GM12878 (cell line): Measurements from ENCODE around the gene SOX4. TPM values are rescaled to one million over a fixed set of nuclear protein-coding genes. Genes with fewer than 3 reads are reported as not detected.
A peak's percentile ranks its signal among the peaks of the same experiment; 100 is the strongest.

Experiments
- ATAC-seq: fragments of 200-7000 bp; cut with Tn5 transposase; 3 replicates; pipeline ENCODE4 v1.9.1; 2020; ENCODE audit warnings: mild to moderate bottlenecking, moderate library complexity
- BruUV-seq: library from RNA; stranded (reverse); fragments of 400-500 nt; replicated peaks from 2 replicates; lab custom pipeline; 2021; lab: Mats Ljungman, UMichigan
- CTCF ChIA-PET: fragments of 300-600 bp; sonication (Branson Sonifier 250); formaldehyde crosslinking; extraction: SDS; loops from one replicate; lab custom pipeline; 2021; ENCODE audit warnings: inconsistent platforms; lab: Yijun Ruan, JAX
- POLR2A ChIA-PET: fragments of 350-600 bp; formaldehyde crosslinking; extraction: SDS; loops from one replicate; lab custom pipeline; 2021; ENCODE audit warnings: inconsistent platforms; lab: Charles Lee
- RAD21 ChIA-PET: fragments of 300-600 bp; sonication (Branson Sonifier 250); formaldehyde crosslinking; loops from one replicate; lab custom pipeline; 2023; ENCODE audit warnings: antibody characterized with exemption; ENCODE audit not compliant: unreplicated experiment; lab: Charles Lee
- SMC1A ChIA-PET: fragments of 300-600 bp; sonication (Branson Sonifier 250); formaldehyde crosslinking; loops from one replicate; lab custom pipeline; 2023; ENCODE audit not compliant: unreplicated experiment, uncharacterized antibody; lab: Charles Lee
- DNase-seq: peaks from one replicate; pipeline ENCODE4 v3.0.0-alpha.2; 2011; ENCODE audit warnings: low read depth, low spot score
- FAIRE-seq: peaks from 3 replicates; lab custom pipeline; 2011; peaks lifted over from hg19 to GRCh38; lab: Jason Lieb, UNC
- H2AFZ ChIP-seq: 2 replicates; pipeline ENCODE4 v1.6.0; 2011; ENCODE audit warnings: low read depth, low read length, control low read depth; ENCODE audit not compliant: control insufficient read depth
- H3K27ac ChIP-seq: 2 replicates; pipeline ENCODE4 v1.5.1; 2011; ENCODE audit warnings: control low read depth; ENCODE audit not compliant: control insufficient read depth, insufficient read depth
- H3K27me3 ChIP-seq, 2 experiments: replicated peaks in 1 of 2; 2 replicates each; pipeline versions ENCODE4 v1.6.0 to v1.6.1; 2011; ENCODE audit warnings: low read length in 1 of 2; ENCODE audit not compliant: control insufficient read depth in 2 of 2, insufficient read depth in 2 of 2
- H3K36me3 ChIP-seq, 2 experiments: 2 replicates each; pipeline ENCODE4 v1.5.1; 2011; ENCODE audit warnings: low read length in 1 of 2; ENCODE audit not compliant: control insufficient read depth in 2 of 2, insufficient read depth in 2 of 2
- H3K4me1 ChIP-seq: 2 replicates; pipeline ENCODE4 v1.6.1; 2011; ENCODE audit warnings: mild to moderate bottlenecking, low read length, moderate library complexity, mixed read lengths; ENCODE audit not compliant: control insufficient read depth, insufficient read depth
- H3K4me2 ChIP-seq: 2 replicates; pipeline ENCODE4 v1.6.0; 2011; ENCODE audit warnings: control low read depth; ENCODE audit not compliant: control insufficient read depth, insufficient read depth
- H3K4me3 ChIP-seq: fragments of 200-600 bp; sonication (generic); 2 replicates; pipeline ENCODE4 v1.5.1; 2016
- H3K79me2 ChIP-seq: 2 replicates; pipeline ENCODE4 v1.6.0; 2011; ENCODE audit warnings: low read length; ENCODE audit not compliant: control insufficient read depth, insufficient read depth
- H3K9ac ChIP-seq: 2 replicates; pipeline ENCODE4 v1.8.0; 2011; ENCODE audit warnings: low read length, control low read depth, mixed read lengths; ENCODE audit not compliant: control insufficient read depth, insufficient read depth
- H3K9me3 ChIP-seq: replicated peaks from 3 replicates; pipeline ENCODE4 v1.5.1; 2011; ENCODE audit warnings: mild to moderate bottlenecking, low read length; ENCODE audit not compliant: control insufficient read depth, insufficient read depth
- H4K20me1 ChIP-seq: 2 replicates; pipeline ENCODE4 v1.6.0; 2011; ENCODE audit not compliant: control insufficient read depth, insufficient read depth
- CTCF ChIP-seq, 3 experiments: IDR thresholded peaks in 2 of 3; conservative IDR thresholded peaks in 1 of 3; 2 replicates each; pipeline ENCODE4 v1.5.1; 2011; ENCODE audit warnings: low read depth in 3 of 3, low read length in 3 of 3, mild to moderate bottlenecking in 3 of 3, control low read depth in 2 of 3, moderate library complexity in 2 of 3, inconsistent platforms in 1 of 3, mixed read lengths in 1 of 3; ENCODE audit not compliant: control insufficient read depth in 2 of 3, insufficient read depth in 1 of 3; ENCODE audit errors: extremely low read depth in 1 of 3
- EED ChIP-seq: sonication (generic); IDR thresholded peaks from 2 replicates; pipeline ENCODE4 v1.6.1; 2016; ENCODE audit warnings: antibody characterized with exemption, low read depth
- ETV6 ChIP-seq, 2 experiments: fragments of 450-650 bp in 1 of 2; IDR thresholded peaks in 1 of 2; conservative IDR thresholded peaks in 1 of 2; 2 replicates each; pipeline ENCODE4 v1.6.1; 2014; ENCODE audit warnings: antibody characterized with exemption in 1 of 2, borderline replicate concordance in 1 of 2, low read depth in 1 of 2, mild to moderate bottlenecking in 1 of 2, moderate library complexity in 1 of 2
- IKZF2 ChIP-seq, 2 experiments: fragments of 450-650 bp; IDR thresholded peaks; 2 replicates each; pipeline ENCODE4 v1.6.1; 2017; ENCODE audit warnings: mild to moderate bottlenecking in 2 of 2, moderate library complexity in 2 of 2
- IRF4 ChIP-seq: IDR thresholded peaks from 2 replicates; pipeline ENCODE4 v1.6.1; 2011; ENCODE audit warnings: low read depth, low read length
- NR2F1 ChIP-seq: fragments of 450-650 bp; conservative IDR thresholded peaks from 2 replicates; pipeline ENCODE4 v1.6.1; 2017; ENCODE audit warnings: mild to moderate bottlenecking
- SMARCA5 ChIP-seq: fragments of 450-650 bp; IDR thresholded peaks from 2 replicates; pipeline ENCODE4 v1.6.1; 2017; ENCODE audit warnings: mild to moderate bottlenecking
- SMC3 ChIP-seq: IDR thresholded peaks from 2 replicates; pipeline ENCODE4 v1.6.1; 2011; ENCODE audit warnings: low read length, improper control_type of control experiment, borderline replicate concordance
- TCF12 ChIP-seq: IDR thresholded peaks from 2 replicates; pipeline ENCODE4 v1.6.1; 2011; ENCODE audit warnings: low read depth, mild to moderate bottlenecking, low read length
- YY1 ChIP-seq: IDR thresholded peaks from 2 replicates; pipeline ENCODE4 v1.6.1; 2011; ENCODE audit warnings: low read depth, mild to moderate bottlenecking, low read length
- ZNF24 ChIP-seq: fragments of 450-650 bp; IDR thresholded peaks from 2 replicates; pipeline ENCODE4 v1.6.1; 2017; ENCODE audit warnings: antibody characterized with exemption, mild to moderate bottlenecking
- ZNF687 ChIP-seq: fragments of 450-650 bp; IDR thresholded peaks from 2 replicates; pipeline ENCODE4 v1.6.1; 2017; ENCODE audit warnings: mild to moderate bottlenecking, moderate library complexity
- WGBS: methylation state at CpG from one replicate; pipeline ENCODE4 v1.1.6; 2016; ENCODE audit warnings: low lambda C conversion rate; ENCODE audit not compliant: insufficient replicate concordance, insufficient coverage; ENCODE audit errors: missing lambda C conversion rate; 5-methylcytosine and 5-hydroxymethylcytosine counted together
- in situ Hi-C: fragments of 300-500 bp; cut with MboI; formaldehyde crosslinking; loops from 9 replicates; pipeline ENCODE4 v1.14.3; 2018; ENCODE audit warnings: mixed read lengths
- intact Hi-C: fragments of 100-400 bp; cut with micrococcal nuclease; formaldehyde crosslinking; loops from one replicate; pipeline ENCODE4 v1.14.2; 2022; ENCODE audit not compliant: unreplicated experiment
- polyA plus RNA-seq, 11 experiments: library from polyadenylated mRNA; depleted of rRNA in 4 of 11; unstranded in 6 of 11; stranded (reverse) in 5 of 11; fragments of >200 nt; fragmentation: Nextera tagmentation in 4 of 11; fragmentation: Illumina TruSeq in 1 of 11; extraction: Ambion mirVana in 4 of 11; extraction: Trizol in 1 of 11; gene quantifications; 1 replicate in 1 of 11; 2 replicates in 10 of 11; pipeline versions ENCODE4 v1.2.1 to v1.2.3, GENCODE V29; 2011 to 2016; ENCODE audit warnings: inconsistent platforms in 2 of 11, missing spikeins in 2 of 11, low read depth in 1 of 11
- total RNA-seq, 4 experiments: library from RNA; depleted of rRNA in 3 of 4; stranded (reverse); fragments of >200 nt in 3 of 4; fragmentation: Illumina TruSeq in 1 of 4; extraction: Trizol in 1 of 4; gene quantifications; 2 replicates each; pipeline versions ENCODE4 v1.2.1 to v1.2.3, GENCODE V29; 2013 to 2021
- TF ChIP-seq, protein P1 (sequence below): fragments of 150-350 bp; IDR thresholded peaks from 2 replicates; pipeline ENCODE4 v1.6.1; 2014; ENCODE audit warnings: mild to moderate bottlenecking, low read depth, low read length

Gene SOX4
- total and polyA plus RNA-seq, 10 of the 15 experiments (the other 5 are each of a cell fraction or from before 2014, with no cell fraction given): 16.8 to 119 (median 26.5) TPM

DNA sequence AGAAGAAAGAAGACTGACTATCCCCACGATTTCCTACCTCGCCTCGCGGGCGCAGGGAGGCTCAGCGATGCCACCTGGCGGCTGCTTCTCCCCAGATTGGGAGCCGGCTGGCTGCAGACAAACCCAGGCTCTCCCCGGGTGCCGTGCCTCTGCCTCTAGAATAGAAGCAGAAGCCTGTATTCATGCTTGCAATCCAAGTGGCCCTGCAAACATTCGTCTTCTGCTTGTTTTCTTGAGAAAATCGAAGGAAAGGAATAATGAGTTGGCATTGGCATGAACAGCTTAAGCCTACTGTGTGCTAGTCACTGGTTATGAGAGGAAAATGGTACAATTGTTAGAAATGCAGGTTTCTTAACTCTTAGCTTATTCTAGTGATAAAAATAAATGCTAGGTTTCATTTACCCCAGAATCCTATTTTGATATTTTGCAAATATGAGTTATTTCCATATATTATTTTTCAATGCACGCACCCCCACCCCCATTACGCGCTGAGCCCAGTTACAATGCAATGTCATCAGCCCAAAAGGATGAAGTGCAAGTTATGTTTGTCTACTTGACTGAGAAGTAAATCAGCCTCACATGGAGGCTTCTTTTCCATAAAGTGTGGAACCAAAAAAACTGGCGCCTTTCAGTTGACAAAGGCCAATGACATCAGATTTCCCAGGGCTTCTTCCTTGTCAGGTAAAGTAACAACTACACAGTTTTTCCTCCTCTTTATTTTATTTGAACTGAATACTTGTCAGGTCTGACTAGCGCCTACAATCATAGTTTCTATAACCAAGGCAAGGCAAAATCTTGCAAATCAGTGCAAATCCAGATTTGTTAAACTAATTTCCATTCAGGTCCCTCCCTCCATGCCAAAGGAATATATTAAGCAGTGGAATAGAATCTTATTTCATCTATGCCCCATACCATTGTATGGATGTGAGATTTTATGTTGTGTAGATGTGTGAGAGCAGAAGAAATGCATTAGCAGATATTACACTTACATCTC lies 3.9 kb upstream of the SOX4 start:
- Histone ChIP-seq H3K27ac (peak overlapping the region; percentile 77; the same call in 1 of the 2 replicates), H3K9ac (peak overlapping the region; percentile 72; the same call in 1 of the 2 replicates), H3K4me1 (peaks cover 4% of the 10 kb centered on the region; the same call in 1 of the 2 replicates), H3K4me2 (peak overlapping the region; percentile 58), H2AFZ (peak overlapping the region; percentile 58), H3K27me3 (no peaks in the 10 kb centered on the region), H3K9me3 (no peaks in the 10 kb centered on the region), H4K20me1 (no peaks in the 10 kb centered on the region), H3K4me3 (peak overlapping the region; percentile 77), H3K36me3 (no peaks in the 10 kb centered on the region), H3K79me2 (peaks cover 6% of the 10 kb centered on the region)
- in situ Hi-C loops (loop anchor here (5.0 to 25.0 kb wide), 4 partner anchors 402 to 1027 kb away; no protein-coding TSS in a partner anchor), intact Hi-C loops (loop anchor here (1.0 to 10.0 kb wide), 10 partner anchors 257 to 1025 kb away; no protein-coding TSS in a partner anchor)
- FAIRE-seq: no peak
- WGBS: 19% methylated on average over 17 of the region's 17 CpGs
- peak; percentile 56 for ATAC-seq
- SMC1A ChIA-PET: interaction anchor here (0.6 to 4.0 kb wide), 23 partner anchors 8 to 1032 kb away, joined by 3 to 62 read pairs (median 4); no protein-coding TSS in a partner anchor
- CTCF ChIA-PET: interaction anchor here (0.6 to 9.5 kb wide), 27 partner anchors 9 to 1825 kb away, joined by 3 to 137 read pairs (median 3); no protein-coding TSS in a partner anchor
- BruUV-seq: no TSS peak
- DNase-seq: no peak
- POLR2A ChIA-PET: interaction anchor here (0.7 to 2.0 kb wide), 2 partner anchors 1022 to 1025 kb away, joined by 3 to 6 read pairs; no protein-coding TSS in a partner anchor
- RAD21 ChIA-PET: interaction anchor here (0.7 to 5.1 kb wide), 26 partner anchors 9 to 1824 kb away, joined by 3 to 83 read pairs (median 4); partner anchors contain the start of gene CDKAL1
- TF ChIP-seq, protein P1, sequence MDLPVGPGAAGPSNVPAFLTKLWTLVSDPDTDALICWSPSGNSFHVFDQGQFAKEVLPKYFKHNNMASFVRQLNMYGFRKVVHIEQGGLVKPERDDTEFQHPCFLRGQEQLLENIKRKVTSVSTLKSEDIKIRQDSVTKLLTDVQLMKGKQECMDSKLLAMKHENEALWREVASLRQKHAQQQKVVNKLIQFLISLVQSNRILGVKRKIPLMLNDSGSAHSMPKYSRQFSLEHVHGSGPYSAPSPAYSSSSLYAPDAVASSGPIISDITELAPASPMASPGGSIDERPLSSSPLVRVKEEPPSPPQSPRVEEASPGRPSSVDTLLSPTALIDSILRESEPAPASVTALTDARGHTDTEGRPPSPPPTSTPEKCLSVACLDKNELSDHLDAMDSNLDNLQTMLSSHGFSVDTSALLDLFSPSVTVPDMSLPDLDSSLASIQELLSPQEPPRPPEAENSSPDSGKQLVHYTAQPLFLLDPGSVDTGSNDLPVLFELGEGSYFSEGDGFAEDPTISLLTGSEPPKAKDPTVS: no peak
- TF ChIP-seq SMARCA5 (peak; percentile 95), EED (0 out of 2 replicates have a peak, but pooled peaks have one; percentile 36), YY1 (peak; percentile 77), TCF12 (0 out of 2 replicates have a peak, but pooled peaks have one; percentile 17), ZNF24 (0 out of 2 replicates have a peak, but pooled peaks have one; percentile 66), NR2F1 (0 out of 2 replicates have a peak, but pooled peaks have one; percentile 18), SMC3 (peak; percentile 98), CTCF (IDR thresholded peaks at IDR 0.05 in 2 of 3, conservative IDR thresholded peaks at IDR 0.05 in 1 of 3; ENCODE audit: control insufficient read depth in 2 of 3, extremely low read depth in 1 of 3, insufficient read depth in 1 of 3, low read depth in 3 of 3, low read length in 3 of 3) (peak; percentile 84 to 95 (median 93)), ZNF687 (0 out of 2 replicates have a peak, but pooled peaks have one; percentile 34), ETV6 (conservative IDR thresholded peaks at IDR 0.05 in 1 of 2, IDR thresholded peaks at IDR 0.05 in 1 of 2; ENCODE audit: borderline replicate concordance in 1 of 2, low read depth in 1 of 2) (peak in 1 of 2 experiments; percentile 50; a peak in 2 of 4 replicates), IKZF2 (IDR thresholded peaks at IDR 0.05) (0 out of 4 replicates have a peak, but pooled peaks of 1 of the 2 experiments have one; percentile 0), IRF4 (peak; percentile 51; the same call in 1 of the 2 replicates)
